Measurements from ENCODE around the gene KCNRG. TPM values are rescaled to one million over a fixed set of nuclear protein-coding genes. Genes with fewer than 3 reads are reported as not detected.

Gene KCNRG
- total and polyA plus RNA-seq, 7 donors: 0.31 to 0.73 (median 0.60) TPM; not detected in 2

DNA sequence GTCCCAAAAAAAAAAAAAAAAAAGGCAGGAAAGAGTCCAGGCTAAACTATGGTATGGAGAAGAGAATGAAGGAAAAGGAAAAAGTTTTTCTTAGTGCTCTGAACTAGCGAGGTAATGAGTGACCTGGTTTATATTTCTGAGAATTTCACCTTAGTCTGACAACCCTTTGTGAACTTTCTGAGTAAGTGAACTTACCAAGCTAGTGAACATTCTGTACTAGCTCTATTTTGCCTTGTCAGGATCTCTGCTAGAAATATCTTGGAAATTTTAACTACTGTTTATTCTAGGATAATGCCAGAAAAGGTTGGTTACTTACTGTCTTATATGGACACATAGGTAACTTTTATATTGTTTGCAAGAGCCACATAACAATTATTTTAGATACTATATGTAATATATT is 14.0 kb upstream of the KCNRG start:
- H3K36me3 ChIP-seq (ENCODE audit: insufficient read depth in 1 of 2, low read depth in 1 of 2): peaks cover 8 to 65% of the 10 kb centered on the region in 2 donors
- H3K9me3 ChIP-seq: no peaks in the 10 kb centered on the region
- DNase-seq (no peak), ATAC-seq (no peak)
- WGBS, 3 donors: 16 to 53% (median 23%) methylated on average over 1 of the region's 1 CpG
- intact Hi-C loops (cut with DNase I): no loop called here
- peak overlapping the region; percentile 16 for H3K4me3 ChIP-seq
- no peaks in the 10 kb centered on the region for H3K27me3 ChIP-seq (ENCODE audit: insufficient read depth in 3 of 3, low read length in 2 of 3)
- TF ChIP-seq, protein P1, sequence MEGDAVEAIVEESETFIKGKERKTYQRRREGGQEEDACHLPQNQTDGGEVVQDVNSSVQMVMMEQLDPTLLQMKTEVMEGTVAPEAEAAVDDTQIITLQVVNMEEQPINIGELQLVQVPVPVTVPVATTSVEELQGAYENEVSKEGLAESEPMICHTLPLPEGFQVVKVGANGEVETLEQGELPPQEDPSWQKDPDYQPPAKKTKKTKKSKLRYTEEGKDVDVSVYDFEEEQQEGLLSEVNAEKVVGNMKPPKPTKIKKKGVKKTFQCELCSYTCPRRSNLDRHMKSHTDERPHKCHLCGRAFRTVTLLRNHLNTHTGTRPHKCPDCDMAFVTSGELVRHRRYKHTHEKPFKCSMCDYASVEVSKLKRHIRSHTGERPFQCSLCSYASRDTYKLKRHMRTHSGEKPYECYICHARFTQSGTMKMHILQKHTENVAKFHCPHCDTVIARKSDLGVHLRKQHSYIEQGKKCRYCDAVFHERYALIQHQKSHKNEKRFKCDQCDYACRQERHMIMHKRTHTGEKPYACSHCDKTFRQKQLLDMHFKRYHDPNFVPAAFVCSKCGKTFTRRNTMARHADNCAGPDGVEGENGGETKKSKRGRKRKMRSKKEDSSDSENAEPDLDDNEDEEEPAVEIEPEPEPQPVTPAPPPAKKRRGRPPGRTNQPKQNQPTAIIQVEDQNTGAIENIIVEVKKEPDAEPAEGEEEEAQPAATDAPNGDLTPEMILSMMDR (IDR thresholded peaks at IDR 0.05): no peak
- peaks cover 52% of the 10 kb centered on the region for H3K4me1 ChIP-seq
- peak overlapping the region; percentile 47 for H3K27ac ChIP-seq

DNA sequence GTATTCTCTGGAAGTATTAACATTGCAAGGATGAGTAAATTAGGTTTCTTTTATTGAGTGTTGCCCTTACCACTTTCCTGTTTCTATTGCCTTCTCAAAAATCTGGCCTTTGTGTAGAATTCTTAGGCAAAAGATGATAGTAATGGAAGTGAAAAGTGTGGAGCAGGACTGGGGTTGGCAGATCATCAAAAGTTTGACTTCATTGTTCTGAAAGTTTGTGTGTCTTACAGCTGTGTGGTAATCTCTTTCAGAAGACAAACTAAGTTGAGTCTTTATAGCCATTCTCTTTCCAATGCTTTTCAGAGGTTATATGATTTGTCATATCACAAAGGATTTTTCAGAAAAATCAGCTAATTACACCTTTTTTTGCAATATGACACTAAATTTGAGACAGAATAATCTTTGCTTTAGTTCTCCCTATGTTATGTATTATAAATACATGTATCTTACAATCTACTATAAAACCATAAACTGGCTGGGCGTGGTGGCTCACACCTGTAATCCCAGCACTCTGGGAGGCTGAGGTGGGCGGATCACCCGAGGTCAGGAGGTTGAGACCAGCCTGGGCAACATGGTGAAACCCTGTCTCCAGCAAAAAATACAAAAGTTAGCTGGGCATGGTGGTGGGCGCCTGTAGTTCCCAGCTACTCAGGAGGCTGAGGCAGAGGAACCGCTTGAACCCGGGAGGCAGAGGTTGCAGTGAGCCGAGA is 8.7 kb upstream of the KCNRG start:
- no peak overlapping the region for H3K4me3 ChIP-seq
- peaks cover 0 to 73% of the 10 kb centered on the region in 2 donors for H3K36me3 ChIP-seq (ENCODE audit: insufficient read depth in 1 of 2, low read depth in 1 of 2)
- no peak for DNase-seq
- H3K4me1 ChIP-seq: peaks cover 13% of the 10 kb centered on the region
- intact Hi-C loops (cut with DNase I): no loop called here
- no peaks in the 10 kb centered on the region for H3K9me3 ChIP-seq
- 95 to 97% (median 96%) methylated on average over 6 to 7 of the region's 7 CpGs for WGBS, 3 donors
- H3K27ac ChIP-seq: no peak overlapping the region
- TF ChIP-seq, protein P1 (IDR thresholded peaks at IDR 0.05): no peak
- no peak for ATAC-seq
- no peaks in the 10 kb centered on the region for H3K27me3 ChIP-seq (ENCODE audit: insufficient read depth in 3 of 3, low read length in 2 of 3)

DNA sequence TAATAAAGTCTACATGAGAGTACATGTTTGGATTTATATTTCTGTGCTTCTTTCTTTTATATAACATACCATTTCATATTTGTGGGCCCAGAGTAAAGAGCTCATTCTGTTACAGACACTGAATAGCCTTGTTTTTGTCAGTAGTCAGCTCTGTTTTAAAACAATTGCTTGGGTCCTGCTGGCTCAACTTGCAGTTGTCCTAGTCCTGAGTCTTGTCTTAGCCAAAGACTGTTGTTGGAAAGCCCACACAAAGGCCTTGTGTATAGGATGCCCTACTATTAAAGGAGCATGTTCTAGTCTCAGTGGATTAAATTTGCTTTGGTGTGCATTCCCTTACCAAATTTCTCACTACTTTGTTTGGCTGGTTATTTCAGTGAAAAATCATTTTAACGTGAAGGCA is 3.8 kb upstream of the KCNRG start:
- intact Hi-C loops (cut with DNase I): no loop called here
- no peaks in the 10 kb centered on the region for H3K27me3 ChIP-seq (ENCODE audit: insufficient read depth in 3 of 3, low read length in 2 of 3)
- TF ChIP-seq, protein P1 (IDR thresholded peaks at IDR 0.05): no peak
- 55 to 70% (median 58%) methylated on average over 1 of the region's 1 CpG for WGBS, 3 donors
- ATAC-seq: no peak
- H3K27ac ChIP-seq: no peak overlapping the region
- H3K4me3 ChIP-seq: no peak overlapping the region
- no peaks in the 10 kb centered on the region for H3K9me3 ChIP-seq
- peaks cover 7 to 64% of the 10 kb centered on the region in 2 donors for H3K36me3 ChIP-seq (ENCODE audit: insufficient read depth in 1 of 2, low read depth in 1 of 2)
- DNase-seq: no peak
- H3K4me1 ChIP-seq: peaks cover 6% of the 10 kb centered on the region

DNA sequence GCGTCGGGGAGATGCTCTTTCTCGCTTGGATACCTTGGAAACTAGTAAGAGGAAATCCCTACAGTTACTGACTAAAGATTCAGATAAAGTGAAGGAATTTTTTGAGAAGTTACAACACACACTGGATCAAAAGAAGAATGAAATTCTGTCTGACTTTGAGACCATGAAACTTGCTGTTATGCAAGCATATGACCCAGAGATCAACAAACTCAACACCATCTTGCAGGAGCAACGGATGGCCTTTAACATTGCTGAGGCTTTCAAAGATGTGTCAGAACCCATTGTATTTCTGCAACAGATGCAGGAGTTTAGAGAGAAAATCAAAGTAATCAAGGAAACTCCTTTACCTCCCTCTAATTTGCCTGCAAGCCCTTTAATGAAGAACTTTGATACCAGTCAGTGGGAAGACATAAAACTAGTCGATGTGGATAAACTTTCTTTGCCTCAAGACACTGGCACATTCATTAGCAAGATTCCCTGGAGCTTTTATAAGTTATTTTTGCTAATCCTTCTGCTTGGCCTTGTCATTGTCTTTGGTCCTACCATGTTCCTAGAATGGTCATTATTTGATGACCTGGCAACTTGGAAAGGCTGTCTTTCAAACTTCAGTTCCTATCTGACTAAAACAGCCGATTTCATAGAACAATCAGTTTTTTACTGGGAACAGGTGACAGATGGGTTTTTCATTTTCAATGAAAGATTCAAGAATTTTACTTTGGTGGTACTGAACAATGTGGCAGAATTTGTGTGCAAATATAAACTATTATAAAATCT is 2.7 kb upstream of the KCNRG start:
- no peak for ATAC-seq
- TF ChIP-seq, protein P1 (IDR thresholded peaks at IDR 0.05): no peak
- Histone ChIP-seq H3K4me3 (no peak overlapping the region), H3K27ac (no peak overlapping the region), H3K27me3 (ENCODE audit: insufficient read depth in 3 of 3, low read length in 2 of 3) (no peaks in the 10 kb centered on the region), H3K4me1 (peaks cover 17% of the 10 kb centered on the region), H3K36me3 (ENCODE audit: insufficient read depth in 1 of 2, low read depth in 1 of 2) (peaks cover 7 to 56% of the 10 kb centered on the region in 2 donors), H3K9me3 (no peaks in the 10 kb centered on the region)
- intact Hi-C loops (cut with DNase I): no loop called here
- DNase-seq: no peak
- 87 to 91% (median 88%) methylated on average over 6 of the region's 6 CpGs for WGBS, 3 donors

Measured in psoas muscle (tissue), 8 donors.